ENCODE measurements around the gene KIF1C.

DNA sequence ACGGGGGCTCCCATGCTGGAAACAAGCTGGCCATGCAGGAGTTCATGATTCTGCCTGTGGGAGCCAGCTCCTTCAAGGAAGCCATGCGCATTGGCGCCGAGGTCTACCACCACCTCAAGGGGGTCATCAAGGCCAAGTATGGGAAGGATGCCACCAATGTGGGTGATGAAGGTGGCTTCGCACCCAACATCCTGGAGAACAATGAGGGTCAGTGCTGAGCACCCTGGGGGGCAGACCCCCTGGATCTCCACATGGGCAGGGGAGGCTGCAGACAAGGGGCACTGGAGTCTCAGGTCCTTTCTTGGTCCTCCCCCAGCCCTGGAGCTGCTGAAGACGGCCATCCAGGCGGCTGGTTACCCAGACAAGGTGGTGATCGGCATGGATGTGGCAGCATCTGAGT lies 42.7 kb upstream of the KIF1C start:
- TF ChIP-seq, protein P1, sequence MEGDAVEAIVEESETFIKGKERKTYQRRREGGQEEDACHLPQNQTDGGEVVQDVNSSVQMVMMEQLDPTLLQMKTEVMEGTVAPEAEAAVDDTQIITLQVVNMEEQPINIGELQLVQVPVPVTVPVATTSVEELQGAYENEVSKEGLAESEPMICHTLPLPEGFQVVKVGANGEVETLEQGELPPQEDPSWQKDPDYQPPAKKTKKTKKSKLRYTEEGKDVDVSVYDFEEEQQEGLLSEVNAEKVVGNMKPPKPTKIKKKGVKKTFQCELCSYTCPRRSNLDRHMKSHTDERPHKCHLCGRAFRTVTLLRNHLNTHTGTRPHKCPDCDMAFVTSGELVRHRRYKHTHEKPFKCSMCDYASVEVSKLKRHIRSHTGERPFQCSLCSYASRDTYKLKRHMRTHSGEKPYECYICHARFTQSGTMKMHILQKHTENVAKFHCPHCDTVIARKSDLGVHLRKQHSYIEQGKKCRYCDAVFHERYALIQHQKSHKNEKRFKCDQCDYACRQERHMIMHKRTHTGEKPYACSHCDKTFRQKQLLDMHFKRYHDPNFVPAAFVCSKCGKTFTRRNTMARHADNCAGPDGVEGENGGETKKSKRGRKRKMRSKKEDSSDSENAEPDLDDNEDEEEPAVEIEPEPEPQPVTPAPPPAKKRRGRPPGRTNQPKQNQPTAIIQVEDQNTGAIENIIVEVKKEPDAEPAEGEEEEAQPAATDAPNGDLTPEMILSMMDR (IDR thresholded peaks at IDR 0.05): no peak
- no peak for TF ChIP-seq POLR2A (IDR thresholded peaks at IDR 0.05)

Data from right lobe of liver (tissue), 4 donors.